ENCODE results near the gene ATP2C2.

The ATP2C2 gene

DNA sequence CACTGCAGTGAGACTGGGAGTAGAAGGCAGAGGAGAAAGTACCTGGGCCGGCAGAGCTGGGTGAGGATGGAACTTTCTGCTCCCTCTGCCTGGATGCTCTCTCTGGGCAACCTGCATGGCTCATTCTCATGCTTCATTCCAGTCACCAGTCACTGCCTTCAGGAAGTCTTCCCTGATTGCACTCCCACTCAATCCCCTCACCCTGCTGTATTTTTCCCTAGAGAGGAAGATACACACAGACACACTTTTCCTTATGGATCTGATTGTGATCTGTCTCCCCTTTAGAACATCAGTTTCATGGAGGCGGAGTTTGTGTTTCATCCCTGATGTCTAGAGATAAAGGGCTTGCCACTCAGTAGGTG is 91.2 kb downstream of the ATP2C2 start:
- ATAC-seq = no peak
- TF ChIP-seq, protein P1, sequence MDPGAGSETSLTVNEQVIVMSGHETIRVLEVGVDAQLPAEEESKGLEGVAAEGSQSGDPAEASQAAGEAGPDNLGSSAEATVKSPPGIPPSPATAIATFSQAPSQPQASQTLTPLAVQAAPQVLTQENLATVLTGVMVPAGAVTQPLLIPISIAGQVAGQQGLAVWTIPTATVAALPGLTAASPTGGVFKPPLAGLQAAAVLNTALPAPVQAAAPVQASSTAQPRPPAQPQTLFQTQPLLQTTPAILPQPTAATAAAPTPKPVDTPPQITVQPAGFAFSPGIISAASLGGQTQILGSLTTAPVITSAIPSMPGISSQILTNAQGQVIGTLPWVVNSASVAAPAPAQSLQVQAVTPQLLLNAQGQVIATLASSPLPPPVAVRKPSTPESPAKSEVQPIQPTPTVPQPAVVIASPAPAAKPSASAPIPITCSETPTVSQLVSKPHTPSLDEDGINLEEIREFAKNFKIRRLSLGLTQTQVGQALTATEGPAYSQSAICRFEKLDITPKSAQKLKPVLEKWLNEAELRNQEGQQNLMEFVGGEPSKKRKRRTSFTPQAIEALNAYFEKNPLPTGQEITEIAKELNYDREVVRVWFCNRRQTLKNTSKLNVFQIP (CRISPR knock-in tag; IDR thresholded peaks at IDR 0.05; ENCODE audit: borderline replicate concordance, low read depth) = no peak
- TF ChIP-seq ISL1 (CRISPR knock-in tag; IDR thresholded peaks at IDR 0.05) = no peak
- no peak for TF ChIP-seq ZFP30 (CRISPR knock-in tag; IDR thresholded peaks at IDR 0.05)
- no peak for TF ChIP-seq TCF4 (CRISPR knock-in tag; IDR thresholded peaks at IDR 0.05; ENCODE audit: borderline replicate concordance)
- no peak for TF ChIP-seq PPARA (CRISPR knock-in tag; IDR thresholded peaks at IDR 0.05; ENCODE audit: borderline replicate concordance)
- TF ChIP-seq RARB (CRISPR knock-in tag; IDR thresholded peaks at IDR 0.05) = no peak
- TF ChIP-seq ZC3H10 (CRISPR knock-in tag; IDR thresholded peaks at IDR 0.05) = no peak

- no peak for TF ChIP-seq RARB (CRISPR knock-in tag; IDR thresholded peaks at IDR 0.05)
- TF ChIP-seq GLIS3 (CRISPR knock-in tag; IDR thresholded peaks at IDR 0.05) = no peak
- no peak for TF ChIP-seq TOX (CRISPR knock-in tag; IDR thresholded peaks at IDR 0.05; ENCODE audit: borderline replicate concordance)
- no peak for TF ChIP-seq PATZ1 (CRISPR knock-in tag; IDR thresholded peaks at IDR 0.05; ENCODE audit: borderline replicate concordance)
- TF ChIP-seq ESRRG (CRISPR knock-in tag; IDR thresholded peaks at IDR 0.05) = no peak
- TF ChIP-seq ZNF8 (CRISPR knock-in tag; IDR thresholded peaks at IDR 0.05) = no peak
- TF ChIP-seq SNAI2 (CRISPR knock-in tag; IDR thresholded peaks at IDR 0.05) = no peak
- ATAC-seq = no peak
These were observed 91.6 kb downstream of the ATP2C2 start for GRCh38 chr16:84459941-84460405.

DNA sequence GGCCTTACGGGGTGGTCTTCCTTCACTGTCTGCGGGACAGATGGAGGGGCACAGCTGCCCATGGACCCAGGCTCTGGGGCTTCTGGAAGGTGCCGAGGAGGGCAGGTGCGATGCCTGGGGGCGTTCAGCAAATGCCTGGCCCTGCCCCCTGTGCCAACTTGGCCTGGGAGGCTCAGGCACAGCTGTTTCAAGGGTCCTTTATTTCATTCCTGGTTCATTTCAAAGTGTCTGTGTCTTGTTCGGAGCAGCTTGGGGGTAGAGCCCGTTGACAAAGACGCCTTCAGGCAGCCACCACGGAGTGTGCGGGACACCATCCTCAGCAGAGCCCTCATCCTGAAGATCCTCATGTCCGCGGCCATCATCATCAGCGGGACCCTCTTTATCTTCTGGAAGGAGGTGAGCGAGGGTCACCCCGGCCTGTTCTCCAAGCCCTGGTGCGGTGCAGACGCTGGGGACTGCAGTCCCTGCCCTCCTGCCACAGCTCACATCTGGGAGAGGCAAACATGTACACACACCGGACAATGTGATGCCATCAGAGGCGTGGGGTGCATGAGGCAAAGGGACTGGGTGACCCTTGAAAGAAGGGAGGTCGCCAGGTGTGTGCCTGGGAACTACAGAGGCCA is 92.2 kb downstream of the ATP2C2 start:
- no peak for TF ChIP-seq ARNTL (CRISPR knock-in tag; IDR thresholded peaks at IDR 0.05; ENCODE audit: borderline replicate concordance, low read depth)
- ATAC-seq = no peak; the same call in 2 of the 3 replicates

DNA sequence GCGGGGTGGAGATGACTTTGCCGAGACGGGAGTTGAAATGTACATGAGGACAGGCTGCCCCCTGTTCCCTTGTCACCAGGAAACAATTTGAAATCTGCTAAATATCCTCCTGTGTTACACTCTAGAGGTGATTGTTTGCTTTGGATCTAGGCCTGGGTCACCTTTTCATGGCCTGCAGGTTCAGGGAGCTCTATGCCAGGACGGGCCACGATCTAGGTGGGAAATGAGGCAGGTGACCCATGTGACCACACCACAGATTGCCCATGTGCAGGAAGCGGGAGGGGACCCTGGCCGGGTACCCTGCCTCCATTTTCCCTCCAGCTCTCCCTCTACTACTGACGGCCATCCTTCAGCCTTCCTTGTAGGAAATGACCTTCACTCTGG is 92.7 kb downstream of the ATP2C2 start:
- no peak for ATAC-seq
- no peak for TF ChIP-seq SNAI2 (CRISPR knock-in tag; IDR thresholded peaks at IDR 0.05)
- no peak for TF ChIP-seq GLIS3 (CRISPR knock-in tag; IDR thresholded peaks at IDR 0.05)
- TF ChIP-seq CSDC2 (CRISPR knock-in tag; IDR thresholded peaks at IDR 0.05) = no peak
- no peak for TF ChIP-seq CREB5 (CRISPR knock-in tag; IDR thresholded peaks at IDR 0.05; ENCODE audit: low read depth)
- TF ChIP-seq PATZ1 (CRISPR knock-in tag; IDR thresholded peaks at IDR 0.05; ENCODE audit: borderline replicate concordance) = no peak
- TF ChIP-seq, protein P1 (CRISPR knock-in tag; IDR thresholded peaks at IDR 0.05; ENCODE audit: borderline replicate concordance, low read depth) = no peak
- TF ChIP-seq ZNF70 (CRISPR knock-in tag; IDR thresholded peaks at IDR 0.05) = no peak
- TF ChIP-seq PPARA (CRISPR knock-in tag; IDR thresholded peaks at IDR 0.05; ENCODE audit: borderline replicate concordance) = no peak
- no peak for TF ChIP-seq TSHZ2 (CRISPR knock-in tag; IDR thresholded peaks at IDR 0.05)
- no peak for TF ChIP-seq TOX (CRISPR knock-in tag; IDR thresholded peaks at IDR 0.05; ENCODE audit: borderline replicate concordance)
- TF ChIP-seq ARNTL (CRISPR knock-in tag; IDR thresholded peaks at IDR 0.05; ENCODE audit: borderline replicate concordance, low read depth) = no peak
- no peak for TF ChIP-seq ESRRG (CRISPR knock-in tag; IDR thresholded peaks at IDR 0.05)
- no peak for TF ChIP-seq RARB (CRISPR knock-in tag; IDR thresholded peaks at IDR 0.05)
- no peak for TF ChIP-seq ZC3H10 (CRISPR knock-in tag; IDR thresholded peaks at IDR 0.05)
